Epidermal melanocyte (primary cell): ENCODE data around the gene CCSER1.
"Not testable (repeated sequence)": the region's sequence is repeated elsewhere in the genome, so short reads cannot be mapped to it uniquely, and the experiment has no call there.

Source experiments
- DNase-seq: peaks from one replicate; pipeline ENCODE4 v3.0.0; 2011; ENCODE audit warnings: low spot score; ENCODE audit not compliant: insufficient read length

Gene CCSER1

DNA sequence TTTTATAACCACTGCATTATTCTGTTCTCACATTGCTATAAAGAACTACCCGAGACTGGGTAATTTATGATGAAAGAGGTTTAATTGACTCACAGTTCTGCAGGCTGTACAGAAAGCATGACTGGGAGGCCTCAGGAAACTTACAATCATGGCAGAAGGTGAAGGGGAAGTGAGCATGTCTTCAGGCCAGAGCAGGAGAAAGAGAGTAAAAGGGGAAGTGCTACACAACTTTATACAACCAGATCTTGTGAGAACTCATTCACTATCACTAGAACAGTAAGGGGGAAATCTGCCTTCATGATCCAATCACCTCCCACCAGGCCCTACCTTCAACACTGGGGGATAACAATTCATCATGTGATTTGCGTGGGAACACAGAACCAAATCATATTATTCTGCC is 1199.0 kb downstream of the CCSER1 start:
- not testable (repeated sequence) for DNase-seq

DNA sequence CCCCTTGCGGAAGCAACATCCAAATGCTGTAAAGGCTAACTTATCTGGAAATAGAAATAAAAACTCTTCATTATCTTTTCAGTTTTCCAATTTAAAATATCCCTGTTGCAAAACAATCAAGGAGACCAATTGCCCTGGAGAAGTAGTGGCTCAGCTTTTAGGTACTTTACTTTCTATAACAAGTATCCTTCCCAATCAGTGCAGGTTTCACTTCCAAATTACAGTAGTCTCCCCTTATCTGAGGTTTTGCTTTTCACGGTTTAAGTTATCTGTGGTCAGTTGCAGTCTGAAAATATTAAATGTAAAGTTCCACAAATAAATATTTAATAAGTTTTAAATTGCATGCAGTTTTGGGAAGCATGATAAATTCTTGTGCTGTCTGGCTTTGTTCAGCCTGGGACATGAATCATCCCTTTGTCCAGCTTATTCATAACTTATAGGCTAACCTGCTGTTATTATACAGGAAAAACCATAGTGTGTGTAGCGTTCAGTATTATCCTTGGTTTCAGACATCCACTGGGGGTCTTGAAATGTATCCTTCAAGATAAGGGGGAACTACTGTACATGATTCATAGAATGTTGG is 1203.5 kb downstream of the CCSER1 start:
- DNase-seq, result no peak

DNA sequence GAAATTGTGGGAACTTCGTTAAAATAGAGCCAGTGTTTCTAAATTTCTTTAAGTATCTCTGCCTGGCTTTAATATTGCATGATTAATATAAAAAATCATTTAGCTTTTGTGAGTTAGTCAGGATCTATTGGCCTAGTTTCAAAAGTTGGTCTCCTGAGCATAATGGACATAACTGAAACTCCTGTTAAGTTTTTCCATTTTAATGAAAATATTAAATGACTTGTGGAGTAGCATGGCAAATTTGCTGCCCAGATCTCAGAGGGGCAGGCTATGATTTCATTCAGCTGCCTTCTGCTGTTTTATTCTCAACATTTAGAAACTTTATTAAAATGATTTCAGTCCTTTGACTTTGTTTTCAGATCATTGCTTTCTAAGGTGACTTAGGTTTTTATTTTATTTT is 1213.6 kb downstream of the CCSER1 start:
- no peak for DNase-seq

DNA sequence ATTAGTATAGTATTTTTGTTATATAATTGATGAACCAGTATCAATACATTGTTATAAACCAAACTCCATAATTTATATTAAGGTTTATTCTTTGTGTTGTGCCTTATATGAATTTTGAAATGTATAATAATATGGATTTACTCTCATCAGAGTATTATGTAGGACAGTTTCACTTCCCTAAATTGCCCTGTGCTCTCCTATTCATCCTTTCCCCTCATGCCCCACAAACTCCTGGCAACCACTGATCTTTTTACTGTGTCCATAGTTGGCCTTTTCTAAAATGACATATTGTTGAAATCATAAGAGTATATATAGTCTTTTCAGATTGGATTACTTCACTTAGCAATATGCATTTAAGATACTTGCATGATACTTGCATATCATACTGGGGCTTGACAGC is 1218.4 kb downstream of the CCSER1 start:
- DNase-seq, result no peak

DNA sequence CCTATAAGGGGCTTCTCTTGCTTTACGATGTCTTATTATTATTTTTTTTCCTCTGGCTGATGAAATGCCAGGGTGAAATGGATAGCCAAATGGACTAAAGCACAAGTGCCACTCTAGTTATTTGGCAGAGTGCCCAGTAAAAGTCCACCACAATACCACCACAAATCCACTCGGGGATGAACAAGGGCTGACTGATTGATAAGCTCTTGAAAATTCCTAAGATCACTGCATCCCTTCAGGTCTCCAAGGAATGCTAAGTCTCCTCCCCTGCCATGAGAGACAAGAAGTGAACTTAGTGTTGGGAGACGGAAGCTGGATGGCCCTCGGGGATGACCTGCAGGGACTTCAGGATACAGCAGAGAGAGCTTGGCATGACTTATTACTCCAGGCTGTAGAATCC is 1229.3 kb downstream of the CCSER1 start:
- DNase-seq, result not testable (repeated sequence)

DNA sequence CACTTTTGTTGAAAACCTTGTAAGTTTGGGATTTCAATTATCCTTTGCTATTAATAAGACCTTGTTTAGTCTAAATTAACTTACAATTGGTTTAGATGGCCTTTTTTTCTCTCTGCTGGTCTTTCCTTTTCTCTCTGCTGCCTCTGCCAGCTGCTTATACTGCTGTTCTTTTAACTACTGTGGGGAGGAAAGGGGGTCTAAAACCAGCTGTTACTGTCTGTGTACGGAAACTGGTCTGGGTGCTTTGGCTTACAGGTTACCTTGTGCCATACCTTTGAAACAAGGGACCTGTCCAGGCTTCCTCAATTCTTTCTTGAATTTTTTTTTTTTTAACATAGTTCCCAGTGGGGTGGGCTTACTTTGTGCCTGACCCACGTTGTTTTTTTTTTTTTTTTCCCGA is 1230.8 kb downstream of the CCSER1 start:
- not testable (repeated sequence) for DNase-seq

DNA sequence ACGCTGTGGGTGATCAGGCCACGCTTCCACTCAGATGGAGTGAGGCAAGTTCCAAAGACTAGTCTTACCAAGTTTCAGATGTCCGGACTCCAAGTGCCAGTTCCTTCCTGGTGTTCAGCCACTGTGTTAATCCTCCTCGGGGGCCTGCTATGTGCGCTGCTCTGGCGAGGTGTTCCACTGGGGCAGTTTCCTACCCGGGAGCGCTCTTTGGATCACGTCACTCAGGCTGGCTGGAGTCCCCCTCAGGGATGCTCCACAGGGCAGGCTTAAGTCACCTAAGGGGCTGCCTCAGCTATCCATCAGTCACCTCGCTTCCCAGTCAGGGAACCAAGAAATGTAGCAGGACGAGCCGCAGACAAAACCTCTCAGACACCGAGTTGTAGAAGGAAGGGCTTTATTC is 1231.4 kb downstream of the CCSER1 start:
- not testable (repeated sequence) for DNase-seq

DNA sequence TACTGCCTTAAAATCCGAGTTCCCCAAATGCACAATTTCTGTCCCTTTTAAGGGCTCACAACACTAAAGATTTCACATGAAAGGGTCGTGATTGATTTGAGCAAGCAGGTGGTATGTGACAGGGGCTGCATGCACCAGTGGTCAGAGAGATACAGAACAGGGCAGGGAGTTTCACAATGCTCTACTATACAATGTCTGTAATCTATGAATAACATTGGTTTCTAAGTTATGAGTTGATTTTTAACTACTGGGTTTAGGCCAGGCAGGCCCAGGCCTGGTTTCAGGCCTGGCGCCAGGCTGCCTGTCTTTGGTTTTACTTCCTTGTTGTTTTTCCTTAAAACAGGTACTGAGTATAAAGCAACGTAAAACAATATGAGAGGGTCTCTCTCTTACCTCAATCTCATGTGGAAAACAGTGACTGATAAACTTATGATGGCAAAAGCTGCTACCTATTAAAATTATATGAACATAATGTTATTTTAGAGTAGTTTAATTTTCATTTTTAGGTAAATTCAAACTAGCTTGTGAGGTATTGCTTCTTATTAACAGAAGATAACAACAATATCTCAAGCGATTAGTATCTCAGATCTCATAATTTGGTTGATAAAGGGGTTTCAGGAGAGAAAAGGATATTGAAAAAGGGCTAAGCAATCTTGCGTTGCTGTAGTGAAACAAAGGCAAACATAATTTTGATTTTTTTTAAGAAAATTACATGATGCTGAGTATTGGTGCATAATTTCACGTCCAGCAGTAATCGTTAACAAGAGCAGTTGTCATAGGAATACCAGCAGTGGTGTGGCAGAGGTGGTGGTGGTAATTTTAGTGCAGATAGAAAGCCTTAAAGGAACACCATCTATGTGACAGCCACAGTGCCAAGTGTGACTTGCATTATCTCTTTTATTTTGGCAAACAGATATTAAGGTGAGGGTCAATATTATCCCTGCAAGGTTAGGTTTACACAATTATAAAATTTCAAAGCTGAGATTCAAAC is 1232.1 kb downstream of the CCSER1 start:
- no peak for DNase-seq

DNA sequence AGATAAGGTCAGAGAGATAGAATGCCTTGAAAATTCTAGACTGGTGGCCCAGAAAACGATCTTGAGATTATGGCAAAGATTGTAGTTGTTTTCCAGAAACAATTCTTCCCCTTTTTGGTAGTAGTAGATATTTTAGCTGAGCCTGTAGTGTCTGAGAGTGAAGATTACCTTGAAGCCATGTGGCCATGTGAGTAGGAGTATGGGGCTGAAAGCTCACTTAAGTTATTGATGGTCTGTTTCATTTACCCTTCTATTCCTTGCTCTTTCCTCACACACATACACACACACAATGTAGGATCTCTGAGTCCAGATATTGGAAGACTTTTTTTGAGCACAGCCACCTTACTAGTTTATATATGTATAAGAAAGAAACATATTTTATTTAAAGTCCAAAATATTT is 1234.9 kb downstream of the CCSER1 start:
- DNase-seq, result no peak

DNA sequence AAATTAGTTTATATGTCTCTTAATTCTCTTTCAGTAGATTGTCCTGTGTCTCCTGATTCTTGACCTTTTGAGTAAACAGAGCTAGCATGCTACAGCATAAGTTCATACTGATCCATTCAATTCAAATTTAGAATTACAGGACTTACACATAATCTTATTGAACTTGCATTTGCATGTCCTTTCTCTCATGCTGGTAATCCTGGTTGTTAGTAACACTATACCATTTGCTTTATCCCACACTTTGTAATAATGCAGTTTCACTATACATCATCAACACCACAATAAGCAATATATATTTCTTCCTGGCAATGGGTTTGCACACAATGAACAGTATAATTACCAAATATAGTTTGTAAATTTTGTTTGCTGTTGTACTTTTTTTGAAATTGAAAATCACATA is 1239.4 kb downstream of the CCSER1 start:
- no peak for DNase-seq

DNA sequence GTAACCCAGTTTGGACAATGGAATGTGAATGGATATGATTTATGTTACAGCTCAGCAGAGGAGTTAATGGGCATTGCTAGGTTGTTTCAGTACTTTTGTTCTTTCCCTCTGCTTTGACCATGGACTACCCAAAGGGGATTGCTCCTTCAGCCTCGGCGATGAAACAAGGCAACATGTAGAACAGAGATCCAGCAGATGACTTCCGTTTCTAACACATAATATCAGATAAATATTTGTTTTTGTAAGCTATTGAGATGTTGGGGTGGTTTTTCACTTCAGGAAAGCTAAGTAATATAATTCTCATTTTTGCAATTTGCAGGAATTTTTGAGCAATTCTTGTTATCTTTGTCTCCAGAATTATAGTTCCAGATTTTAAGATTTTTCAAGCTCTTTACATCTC is 1241.9 kb downstream of the CCSER1 start:
- DNase-seq, result no peak

DNA sequence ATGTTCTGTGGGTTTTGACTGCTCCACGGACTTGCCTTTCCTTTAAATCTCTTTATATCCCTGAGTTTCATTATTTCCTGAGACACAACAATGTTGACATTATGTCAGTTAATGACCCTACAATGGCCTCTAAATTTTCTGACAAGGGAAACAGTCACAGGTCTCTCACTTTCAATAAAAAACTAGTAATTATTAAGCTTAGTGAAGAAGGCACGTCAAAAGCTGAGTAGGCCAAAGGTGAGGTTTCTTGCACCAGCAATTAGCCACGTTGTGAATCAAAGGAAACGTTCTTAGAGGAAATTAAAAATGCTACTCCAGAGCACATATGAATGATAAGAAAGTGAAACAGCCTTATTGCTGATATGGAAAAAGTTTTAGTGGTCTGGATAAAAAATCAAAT is 1246.4 kb downstream of the CCSER1 start:
- DNase-seq, result no peak

DNA sequence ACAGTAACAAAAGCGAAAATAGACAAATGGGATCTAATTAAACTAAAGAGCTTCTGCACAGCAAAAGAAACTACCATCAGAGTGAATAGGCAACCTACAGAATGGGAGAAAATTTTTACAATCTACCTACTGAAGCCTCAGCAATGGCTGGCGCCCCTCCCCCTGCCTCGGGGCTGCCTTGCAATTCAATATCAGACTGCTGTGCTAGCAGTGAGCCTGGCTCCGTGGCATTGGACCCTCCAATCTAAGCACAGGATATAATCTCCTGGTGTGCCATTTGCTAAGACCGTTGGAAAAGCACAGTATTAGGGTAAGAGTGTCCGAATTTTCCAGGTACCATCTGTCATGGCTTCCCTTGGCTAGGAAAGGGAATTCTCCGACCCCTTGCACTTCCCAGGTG is 1278.2 kb downstream of the CCSER1 start:
- DNase-seq, result not testable (repeated sequence)

DNA sequence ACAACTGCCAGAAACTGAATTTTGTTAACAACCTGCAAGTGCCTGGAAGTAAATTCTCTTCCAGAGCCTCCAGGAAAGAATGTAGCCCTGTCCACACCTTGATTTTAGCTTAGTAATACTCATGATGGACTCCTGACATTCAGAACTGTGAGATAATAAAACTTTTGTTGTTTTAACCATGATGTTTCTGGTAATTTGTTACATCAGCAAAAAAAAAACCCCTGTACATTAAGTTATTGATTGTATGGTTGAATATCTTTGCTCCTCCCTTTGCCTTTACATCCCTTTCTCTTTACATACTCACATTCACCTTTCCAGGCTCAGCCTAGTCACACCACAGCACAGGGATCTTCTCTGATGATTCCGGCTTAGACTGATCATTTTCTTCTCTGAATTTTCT is 1294.8 kb downstream of the CCSER1 start:
- DNase-seq, result no peak

DNA sequence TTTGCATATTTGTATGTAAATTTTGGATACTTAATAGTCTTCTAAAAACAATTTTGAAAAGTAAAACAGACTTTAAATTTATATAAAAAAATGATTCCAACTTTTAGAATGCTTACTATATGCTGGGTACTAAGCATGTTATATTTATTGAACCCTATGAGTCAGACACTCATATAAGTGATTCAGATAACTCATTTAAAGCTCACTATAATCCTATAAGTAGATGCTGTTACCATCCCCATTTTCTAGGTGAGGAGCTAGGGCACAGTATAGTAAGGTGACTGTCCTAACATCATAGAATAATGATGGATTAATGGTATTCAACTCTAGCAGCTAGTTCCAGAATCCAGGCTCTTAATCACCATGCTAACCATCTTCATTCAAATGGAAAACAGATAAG is 1299.5 kb downstream of the CCSER1 start:
- DNase-seq, result no peak

DNA sequence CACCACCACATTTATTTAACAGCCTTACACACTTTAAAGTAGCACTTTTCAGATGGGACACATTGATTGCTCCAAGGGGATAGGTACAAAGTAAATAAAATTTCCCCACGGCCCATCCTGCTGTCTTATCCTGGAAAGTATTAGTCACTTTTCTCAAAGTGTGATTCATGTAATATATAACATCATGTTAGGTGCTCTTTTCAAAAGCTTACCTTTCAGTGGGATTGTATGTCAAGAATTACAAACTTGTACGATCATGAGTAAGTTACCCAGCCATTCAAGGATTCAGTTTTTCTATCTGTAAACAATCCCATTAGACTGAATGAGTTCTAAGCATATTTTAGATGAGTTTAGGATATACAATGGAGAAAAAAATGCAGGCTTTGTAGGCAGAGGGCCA is 1300.0 kb downstream of the CCSER1 start:
- DNase-seq, result no peak

DNA sequence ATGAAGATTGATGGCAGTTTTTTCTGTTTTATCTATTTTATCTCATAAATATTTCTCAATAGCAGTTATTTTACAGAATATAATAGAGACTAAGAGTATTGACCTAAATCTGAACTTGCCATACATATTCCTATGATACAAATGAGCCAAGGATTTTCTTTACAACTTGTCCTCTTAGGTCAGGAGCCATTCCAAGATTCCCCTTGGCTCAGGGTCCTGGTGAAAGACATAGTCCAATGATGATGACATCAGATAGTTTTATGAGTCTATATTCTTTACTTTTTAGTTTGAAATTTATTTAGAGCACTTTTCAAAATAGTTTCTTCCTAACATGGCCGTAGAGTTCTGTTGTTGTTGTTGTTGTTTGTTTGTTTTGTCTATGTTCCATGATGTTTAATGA is 1307.4 kb downstream of the CCSER1 start:
- no peak for DNase-seq

DNA sequence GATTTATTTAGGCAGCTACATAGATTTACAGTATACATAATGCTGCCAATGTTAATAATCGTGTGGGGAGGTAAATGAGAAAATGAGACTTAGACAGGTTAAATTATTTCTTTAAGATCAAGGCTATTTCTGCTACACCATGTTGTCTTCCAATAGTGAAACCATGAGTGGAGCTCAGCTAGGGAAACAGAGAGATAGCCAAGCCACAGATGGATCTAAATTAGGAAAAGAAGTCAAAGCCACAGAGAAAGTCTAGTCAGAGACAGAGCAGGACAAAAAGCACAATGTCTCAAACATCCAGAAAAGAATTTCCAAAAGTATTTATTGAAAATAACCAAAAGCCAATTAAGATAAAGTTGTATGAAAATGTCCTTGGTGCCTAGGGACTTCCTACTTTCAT is 1309.4 kb downstream of the CCSER1 start:
- no peak for DNase-seq

DNA sequence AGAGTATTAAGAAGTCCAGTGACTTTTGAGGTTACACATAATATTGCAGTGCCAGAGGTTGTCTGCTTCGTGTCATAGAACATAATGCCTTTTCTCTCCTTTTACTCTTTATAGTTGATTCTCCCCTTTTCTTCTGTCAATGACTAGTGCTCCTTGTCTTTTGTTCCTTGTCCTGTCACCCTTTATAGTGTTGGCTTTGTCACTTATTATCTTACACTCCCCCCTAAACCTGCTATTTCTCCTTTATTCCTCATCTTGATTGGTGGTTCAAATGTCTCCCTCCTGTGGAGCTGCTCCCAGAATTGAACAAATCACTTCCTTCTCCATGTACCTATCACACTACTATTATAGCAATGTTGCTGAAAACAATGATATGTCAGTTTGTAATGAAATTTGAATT is 1320.0 kb downstream of the CCSER1 start:
- DNase-seq, result no peak

DNA sequence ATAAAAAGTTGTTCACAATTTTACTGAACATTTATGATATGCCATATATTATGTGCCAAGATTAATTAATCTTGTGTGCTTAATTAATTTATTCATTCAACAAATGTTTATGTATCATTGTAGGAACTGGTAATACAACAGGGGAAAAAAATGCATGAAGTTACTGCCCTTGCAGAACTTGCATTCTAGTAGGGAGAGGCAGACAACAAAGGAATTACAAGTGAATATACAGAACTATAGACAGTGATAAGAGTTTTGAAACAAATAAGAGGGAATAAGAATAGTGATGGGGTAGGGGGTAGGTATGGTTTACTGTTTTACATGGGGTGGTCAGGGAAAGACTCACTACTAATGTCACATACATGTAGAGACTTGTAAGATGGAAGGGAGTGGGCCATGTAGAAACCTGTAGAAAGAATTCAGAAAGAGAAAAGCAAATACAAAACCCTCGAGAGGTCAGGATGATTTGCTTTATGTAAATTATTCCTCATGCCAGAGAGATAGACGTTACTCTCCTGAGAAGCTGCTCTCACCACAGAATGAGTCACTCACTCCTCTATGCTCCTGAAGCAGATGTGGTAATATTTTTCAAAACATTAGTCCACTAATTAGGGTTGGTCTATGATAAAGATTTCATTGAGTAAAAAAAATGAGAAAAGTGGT is 1321.6 kb downstream of the CCSER1 start:
- no peak for DNase-seq

DNA sequence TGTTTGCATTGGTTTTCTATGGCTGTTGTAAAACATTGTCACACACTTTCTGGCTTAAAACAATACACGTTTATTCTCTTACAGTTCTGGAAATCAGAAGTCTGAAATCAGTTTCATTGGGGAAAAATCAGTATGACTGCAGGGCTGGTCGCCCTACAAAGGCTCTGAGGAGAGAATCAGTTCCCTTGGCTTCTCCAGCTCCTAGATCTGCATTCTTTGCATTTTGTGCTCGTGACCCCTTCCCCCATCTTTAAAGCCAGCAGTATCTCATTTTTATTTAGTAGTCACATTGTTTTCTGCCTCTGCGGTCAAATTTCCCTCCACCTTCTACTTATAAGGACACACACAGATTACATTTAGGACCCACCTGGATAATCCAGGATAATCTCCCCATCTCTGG is 1326.9 kb downstream of the CCSER1 start:
- DNase-seq, result no peak

DNA sequence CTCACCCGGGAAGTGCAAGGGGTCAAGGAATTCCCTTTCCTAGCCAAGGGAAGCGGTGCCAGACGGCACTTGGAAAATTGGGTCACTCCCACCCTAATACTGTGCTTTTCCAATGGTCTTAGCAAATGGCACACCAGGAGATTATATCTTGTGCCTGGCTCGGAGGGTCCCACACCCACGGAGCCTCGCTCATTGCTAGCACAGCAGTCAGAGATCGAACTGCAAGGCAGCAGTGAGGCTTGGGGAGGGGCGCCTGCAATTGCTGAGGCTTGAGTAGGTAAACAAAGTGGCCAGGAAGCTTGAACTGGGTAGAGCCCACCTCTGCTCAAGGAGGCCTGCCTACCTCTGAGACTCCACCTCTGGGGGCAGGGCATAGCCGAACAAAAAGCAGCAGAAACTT is 1335.4 kb downstream of the CCSER1 start:
- not testable (repeated sequence) for DNase-seq
